Measurements from ENCODE around the gene IFT52.

DNA sequence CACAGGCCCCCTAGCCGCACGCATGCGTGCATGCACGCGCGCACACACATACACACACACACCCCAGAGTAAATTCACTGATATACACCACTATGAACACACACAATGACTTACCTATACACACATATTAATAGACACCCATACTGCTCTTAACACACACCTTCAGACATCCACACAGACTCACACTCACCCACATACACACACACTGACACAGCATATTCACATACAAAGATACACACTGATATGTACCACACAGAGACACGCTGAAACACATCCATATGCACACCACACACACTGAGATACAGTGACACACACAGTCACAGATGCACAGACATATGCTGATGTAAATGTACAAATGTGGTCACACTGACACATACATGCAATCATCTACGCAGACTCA, 26.3 kb upstream of the IFT52 start:
- TF ChIP-seq CTCF (IDR thresholded peaks at IDR 0.05) (no peak), POLR2A (IDR thresholded peaks at IDR 0.05) (no peak)
